ENCODE data around the gene LRRC55.

- TF ChIP-seq TAF1 (IDR thresholded peaks at IDR 0.05; ENCODE audit: low read depth, low read length) (no peak), POLR2AphosphoS5 (IDR thresholded peaks at IDR 0.05; ENCODE audit: low read depth, low read length) (no peak)
Measured at GRCh38 chr11:57237204-57237681, 55.5 kb downstream of the LRRC55 start, which contains the start of gene APLNR.

Measured in GM12891 (cell line).